NAMALWA (cell line): ENCODE results near the gene RASA3.
"Not testable (repeated sequence)": the region's sequence is repeated elsewhere in the genome, so short reads cannot be mapped to it uniquely, and the experiment has no call there.

Source experiments
- DNase-seq: peaks from one replicate; pipeline ENCODE4 v3.0.0-alpha.2; 2015; ENCODE audit warnings: low spot score

RASA3 gene

DNA sequence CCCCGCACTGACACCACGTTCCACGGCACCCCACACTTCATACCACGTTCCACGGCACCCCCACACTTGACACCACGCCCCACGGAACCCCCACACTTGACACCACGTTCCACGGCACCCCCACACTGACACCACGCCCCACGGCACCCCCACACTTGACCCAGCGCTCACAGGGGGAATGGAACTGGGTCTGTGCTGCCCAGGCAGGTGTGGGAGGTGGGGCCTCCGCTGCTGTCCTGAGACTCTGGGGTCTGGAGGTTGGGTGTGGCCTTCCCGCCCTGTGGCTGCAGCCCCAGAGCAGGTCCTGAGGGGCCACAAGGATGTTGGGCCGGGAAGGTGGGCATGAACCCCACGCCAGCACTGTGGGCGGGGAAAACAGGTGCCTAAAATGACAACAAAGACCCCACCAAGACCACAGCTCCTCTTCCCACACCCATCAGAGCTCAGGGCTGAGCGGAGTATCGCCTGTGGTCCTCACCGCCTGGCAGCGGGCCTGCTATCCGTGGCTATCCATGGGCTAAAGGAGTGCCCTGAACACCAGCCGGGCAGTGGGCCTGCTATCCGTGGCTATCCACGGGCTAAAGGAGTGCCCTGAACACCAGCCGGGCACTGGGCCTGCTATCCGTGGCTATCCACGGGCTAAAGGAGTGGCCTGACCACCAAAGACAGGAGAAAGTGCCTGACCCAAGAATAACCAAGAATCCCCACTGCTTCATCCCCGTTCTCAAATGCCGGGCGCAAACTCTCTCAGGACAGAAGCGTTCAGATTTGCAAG lies 98.7 kb downstream of the RASA3 start:
- DNase-seq: no peak

DNA sequence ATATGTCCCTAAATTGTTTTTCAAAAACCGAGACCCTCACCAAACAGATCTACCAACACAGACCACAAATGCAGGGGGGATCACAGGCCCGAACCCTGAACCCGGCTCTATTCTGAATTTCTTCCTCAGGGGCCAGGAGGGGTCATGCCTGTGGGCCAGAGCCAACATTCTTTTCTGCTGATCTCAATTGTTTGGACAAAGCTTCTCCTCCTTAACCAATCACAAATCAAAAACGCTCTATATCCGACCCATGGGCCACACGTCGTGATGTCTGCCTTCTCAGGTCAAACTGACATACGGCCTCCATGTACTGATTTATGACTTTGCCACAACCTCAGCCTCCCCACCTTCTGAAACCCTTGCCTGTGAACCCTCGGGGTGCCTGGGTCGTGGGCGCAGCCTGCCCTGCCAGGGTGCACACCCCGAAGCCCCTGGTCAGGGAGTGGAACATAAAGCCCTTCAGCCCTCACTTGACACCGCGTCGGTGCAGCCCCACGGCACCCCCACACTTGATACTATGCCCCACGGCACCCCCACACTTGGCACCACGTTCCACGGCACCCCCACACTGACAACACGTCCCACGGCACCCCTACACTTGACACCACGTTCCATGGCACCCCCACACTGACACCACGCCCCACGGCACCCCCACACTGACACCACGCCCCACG lies 100.2 kb downstream of the RASA3 start:
- DNase-seq: no peak

DNA sequence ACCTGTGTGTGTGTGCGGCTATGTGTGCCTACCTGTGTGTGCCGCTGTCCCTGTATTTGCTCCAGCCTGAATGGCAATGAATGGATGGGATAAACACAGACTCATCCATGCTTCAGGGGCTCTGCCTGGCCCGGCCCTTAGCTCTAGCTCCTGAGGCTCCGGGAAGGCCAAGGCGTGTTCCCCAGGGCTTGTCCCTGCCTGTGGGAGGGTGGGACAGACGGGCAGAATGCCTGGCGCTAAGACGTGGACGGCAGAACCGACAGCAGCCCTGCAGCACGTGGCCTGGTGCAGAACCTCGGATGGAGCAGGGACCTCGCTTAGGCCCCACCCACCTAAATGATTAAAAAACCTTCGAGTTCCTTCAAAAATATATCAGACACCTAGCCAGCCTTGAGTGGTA lies 100.8 kb downstream of the RASA3 start:
- DNase-seq: no peak

DNA sequence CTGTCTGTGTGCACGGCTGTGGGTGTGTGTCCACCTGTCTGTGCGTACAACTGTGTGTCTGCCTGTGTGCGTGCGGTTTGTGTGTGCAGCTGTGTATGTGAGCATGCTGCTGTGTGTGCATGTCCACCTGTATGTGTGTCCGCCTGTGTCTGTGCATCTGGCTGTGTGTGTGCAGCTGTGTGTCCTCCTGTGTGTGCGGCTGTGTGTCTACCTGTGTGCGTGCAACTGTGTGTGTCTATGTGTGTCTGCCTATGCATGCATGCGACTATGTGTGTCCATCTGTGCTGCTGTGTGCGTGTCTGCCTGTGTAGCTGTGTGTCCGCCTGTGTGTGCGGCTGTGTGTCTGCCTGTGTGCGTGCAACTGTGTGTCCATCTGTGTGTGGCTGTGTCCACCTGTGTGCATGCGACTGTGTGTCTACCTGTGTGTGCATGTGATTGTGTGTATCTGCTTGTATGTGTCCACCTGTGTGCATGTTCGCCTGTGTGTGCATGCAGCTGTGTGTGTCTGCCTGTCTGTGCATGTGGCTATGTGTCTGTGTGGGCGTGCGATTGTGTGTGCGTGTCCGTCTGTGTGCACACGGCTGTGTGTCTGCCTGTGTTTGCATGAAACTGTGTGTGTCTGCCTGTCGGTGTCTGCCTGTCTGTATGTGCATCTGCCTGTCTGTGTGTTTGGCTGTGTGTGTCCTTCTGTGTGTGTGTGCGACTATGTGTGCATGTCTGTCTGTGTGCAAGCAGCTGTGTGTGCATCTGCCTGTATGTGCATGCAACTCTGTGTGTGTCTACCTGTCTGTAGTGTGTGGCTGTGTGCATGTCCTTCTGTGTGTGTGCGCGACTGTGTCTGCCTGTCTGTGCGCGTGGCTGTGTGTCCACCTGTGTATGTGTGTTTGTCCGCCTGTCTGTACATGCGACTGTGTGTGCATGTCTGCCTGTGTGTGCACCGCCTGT lies 101.5 kb downstream of the RASA3 start:
- no peak for DNase-seq

DNA sequence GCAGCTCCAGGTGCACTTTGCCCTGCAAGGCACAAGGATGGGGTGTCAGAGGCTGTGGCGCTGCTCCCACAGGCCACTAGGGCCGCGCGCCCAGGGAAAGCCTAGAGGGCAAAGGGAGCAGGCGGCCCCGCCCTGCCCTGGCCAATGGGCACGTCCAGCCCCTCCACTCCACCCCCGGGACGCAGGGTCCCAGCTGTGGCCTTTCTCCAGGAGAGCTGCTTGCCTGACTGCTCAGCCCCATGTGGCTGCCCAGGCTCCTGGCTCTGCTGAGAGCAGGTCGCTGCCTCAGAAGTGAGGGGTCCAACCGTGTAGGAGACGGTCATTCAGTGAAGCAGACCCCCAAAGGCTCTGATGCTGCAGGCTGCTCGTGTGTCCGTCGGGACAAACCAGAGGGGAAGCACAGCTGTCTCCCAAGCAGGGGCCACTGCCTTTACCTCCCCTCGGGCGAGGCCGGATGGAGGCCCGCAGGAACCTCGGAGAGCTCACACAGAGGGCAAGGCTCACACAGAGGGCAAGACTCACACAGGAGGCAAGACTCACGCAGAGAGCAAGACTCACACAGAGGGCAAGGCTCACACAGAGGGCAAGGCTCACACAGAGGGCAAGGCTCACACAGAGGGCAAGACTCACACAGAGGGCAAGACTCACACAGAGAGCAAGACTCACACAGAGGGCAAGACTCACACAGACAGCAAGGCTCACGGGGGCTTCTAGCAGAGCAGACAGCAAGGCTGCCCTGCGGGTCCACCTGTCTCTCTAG lies 102.4 kb downstream of the RASA3 start:
- no peak for DNase-seq

DNA sequence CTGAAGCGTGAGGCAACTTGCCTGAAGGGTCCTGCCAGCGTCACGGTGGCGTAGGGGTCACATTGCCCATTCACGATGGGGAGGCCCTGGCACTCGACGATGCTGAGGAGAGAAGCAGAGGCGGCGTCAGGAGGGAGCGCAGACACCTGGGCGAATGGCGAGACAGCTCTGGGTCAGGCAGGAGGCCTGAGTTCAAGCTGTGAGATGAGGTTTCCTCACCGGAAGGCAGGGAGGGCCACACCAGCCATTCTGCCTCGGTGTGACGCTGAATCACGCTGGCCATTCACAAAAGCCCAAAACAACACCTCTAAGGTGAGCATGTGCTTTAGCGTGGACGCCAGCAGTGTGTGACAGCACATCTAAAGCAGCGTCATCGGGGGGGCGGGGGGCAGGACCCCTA lies 104.6 kb downstream of the RASA3 start:
- no peak for DNase-seq

DNA sequence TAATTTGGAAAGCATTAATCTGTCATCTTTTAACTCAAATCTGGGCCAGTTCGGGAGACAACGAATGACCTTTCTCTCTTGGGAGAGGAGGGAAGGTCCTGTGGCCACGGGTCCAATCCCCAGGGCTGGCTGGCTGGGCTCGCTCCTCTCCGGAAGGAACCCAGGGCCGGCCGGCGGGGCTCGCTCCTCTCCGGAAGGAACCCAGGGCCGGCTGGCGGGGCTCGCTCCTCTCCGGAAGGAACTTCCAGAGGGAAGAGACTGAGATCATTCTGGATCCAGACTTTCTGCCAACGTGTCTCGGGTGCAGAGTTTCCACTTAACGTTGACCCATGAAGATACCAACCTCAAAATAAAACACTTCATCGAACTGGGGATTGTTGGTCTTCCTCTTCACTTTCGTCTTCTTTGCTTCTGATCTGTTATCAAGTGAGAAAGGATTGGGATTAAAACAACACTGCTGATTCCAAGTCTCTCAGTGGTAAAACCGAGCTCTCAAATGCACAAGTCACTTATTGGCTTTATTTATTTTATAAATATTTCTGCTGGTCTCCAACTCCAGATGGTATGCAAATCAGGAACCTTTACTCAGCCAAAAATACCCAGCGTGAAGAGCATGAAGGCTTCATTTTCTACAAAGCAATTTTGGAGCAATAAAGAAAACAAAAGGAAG lies 105.2 kb downstream of the RASA3 start:
- peak; percentile 68 for DNase-seq

DNA sequence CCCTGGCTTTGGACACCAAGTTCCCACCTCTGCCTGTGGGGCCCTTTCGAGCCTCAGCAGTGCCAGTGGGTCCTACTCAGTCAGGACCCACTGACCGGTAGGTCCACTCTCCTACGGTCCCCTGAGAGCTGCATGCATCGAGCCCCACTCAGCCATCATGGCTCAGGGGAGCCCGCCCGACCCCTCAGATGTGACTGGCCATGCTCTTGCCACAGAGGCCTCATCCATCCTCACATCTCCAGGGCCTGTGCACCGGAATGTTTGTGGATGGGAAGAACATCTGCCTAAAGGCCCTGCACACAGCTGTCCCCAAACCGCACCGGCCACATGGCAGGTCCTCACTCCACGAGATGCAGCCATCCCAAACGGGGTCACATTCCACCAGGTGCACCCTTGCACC lies 105.9 kb downstream of the RASA3 start:
- DNase-seq: no peak

DNA sequence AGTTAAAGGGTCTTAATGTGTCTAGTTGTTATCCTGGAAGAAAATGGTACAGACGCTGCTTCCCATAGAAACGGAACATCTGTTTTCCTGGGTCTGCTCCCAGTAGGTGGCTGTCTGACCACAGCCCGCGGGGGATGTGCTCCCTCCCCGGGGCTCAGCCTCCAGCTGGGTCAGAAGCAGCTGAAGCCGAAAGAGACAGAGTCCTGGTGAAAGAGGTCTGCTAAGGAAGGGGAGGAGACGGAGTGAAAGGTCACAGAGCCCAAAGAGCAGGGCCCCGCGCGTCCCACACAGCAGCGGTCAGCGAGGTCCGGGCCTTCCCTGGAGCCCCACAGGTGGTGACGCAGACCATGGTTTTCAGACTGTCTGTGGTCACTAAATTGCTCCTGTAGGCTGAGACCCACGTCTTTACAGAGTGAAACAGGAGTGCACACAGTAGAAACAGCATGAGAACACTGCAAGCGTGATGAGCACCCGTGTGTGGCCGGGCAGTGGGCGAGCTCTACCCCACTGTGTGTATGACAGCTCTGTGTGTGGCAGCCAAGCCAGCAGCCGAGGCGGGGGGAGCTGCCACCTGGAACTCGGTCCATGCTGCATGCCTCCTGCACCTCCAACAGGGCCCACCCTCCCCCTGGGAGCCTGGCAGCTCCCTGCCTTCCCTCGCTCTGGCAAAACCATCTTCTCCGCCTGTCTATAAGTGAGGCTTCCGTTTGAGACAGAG lies 106.5 kb downstream of the RASA3 start:
- DNase-seq: peak; percentile 57

DNA sequence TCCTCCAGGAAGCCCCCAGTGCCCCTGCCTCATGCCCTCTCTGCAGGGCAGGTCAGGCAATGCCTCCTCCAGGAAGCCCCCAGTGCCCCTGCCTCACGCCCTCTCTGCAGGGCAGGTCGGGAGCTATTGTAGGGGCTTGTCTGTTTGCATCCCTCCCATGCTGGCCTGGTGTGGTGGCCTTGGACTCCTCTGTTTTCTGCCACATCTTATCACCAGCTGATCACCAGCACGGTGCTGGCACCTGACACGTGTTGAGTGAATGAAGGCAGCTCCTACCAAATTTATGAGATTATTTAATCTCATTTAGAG lies 107.1 kb downstream of the RASA3 start:
- peak; percentile 58 for DNase-seq

DNA sequence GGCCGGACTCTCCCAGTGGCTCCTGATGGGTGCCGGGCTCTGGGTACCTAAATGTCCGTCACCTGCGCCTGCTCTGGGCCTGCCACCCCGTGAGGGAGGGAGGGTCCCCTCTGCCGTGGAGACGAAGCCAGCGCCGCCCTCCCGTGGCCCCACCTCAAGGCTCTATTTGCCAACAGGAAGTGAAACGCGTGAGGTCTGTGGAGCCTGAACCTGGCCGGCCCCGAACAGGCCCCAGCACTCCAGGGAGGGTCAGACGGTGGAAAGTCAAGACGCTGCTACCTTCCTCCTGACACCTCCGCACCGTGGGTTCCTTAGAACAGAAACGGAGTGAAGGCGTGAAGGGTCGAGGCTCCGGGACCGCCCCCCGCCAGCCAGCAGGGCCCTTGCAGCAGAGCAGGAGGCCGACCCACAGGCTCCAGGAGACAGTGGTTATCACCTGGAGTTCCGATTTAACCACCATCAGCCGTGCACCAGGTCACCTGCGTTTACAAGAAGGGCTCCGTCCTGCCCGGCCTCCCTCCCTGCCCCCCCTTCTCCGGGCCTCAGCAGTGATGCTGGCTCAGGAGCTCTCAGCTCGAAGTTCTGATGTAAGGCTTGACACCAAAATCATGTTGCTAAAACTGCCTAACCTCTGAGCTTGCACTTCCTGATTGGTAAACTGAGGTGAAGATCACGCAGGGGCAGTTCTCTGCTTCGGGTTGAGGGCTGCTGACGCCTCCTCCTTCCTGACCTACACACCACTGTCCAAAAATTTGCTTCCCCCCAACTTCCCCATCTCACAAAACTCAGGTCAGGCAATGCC lies 107.6 kb downstream of the RASA3 start:
- DNase-seq: peak; percentile 74

DNA sequence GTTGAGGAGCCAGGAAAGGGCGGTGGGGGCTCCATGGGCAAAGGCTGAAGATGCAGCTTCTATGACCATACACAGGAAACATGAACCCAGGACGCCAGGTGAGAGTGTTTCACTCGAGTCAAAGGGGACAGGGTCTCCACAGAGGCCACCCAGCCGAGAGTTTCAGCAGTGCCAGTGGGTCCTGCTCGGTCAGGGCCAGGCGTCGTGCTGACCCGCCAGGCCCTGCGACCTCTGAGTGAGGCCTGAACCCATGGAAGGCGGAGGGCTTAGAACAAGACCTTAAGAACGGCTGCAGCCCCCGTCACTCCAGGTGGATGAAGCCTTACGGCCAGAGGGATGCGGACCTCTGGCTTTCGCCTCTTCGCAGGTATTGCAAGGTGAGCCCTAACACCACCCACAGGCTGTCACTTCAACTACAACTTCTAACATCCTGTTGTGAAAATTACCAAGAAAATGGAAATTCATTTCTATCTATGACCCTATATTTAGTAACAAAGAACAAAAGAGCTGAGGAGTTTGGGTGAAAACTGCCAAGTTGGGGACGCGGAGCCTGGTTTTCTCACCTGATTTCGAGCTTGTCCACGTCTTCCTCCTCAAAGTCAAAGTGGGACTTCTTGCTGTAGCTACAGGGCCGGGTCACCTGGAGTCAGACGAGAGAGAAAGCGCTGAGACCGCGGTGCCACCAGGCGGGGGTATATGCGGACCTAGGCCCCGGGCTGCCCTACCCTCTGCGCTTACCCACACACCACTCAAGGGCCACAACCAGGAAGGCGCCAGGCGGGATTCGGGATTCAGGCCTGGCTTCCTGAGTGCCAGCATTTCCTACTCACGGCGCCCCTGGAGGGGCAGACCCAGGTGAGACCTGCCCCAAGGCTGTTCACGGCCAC lies 108.5 kb downstream of the RASA3 start:
- no peak for DNase-seq

DNA sequence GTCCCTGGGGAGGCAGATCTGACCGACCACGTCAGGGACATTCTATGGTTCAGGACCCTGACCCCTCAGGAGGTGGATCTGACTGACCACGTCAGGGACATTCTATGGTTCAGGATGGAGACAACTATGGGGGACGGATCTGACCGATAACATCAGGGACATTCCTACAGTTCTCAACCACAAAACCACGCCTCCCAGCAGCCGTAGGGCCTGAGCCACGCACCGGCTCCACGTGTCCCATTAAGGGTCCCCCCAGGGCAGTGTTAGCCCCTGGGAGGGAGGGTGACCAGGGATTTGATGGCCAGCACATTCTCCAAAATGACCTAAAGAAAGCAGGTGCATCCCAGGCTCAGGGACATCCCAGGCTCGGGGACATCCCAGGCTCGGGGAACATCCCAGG lies 109.5 kb downstream of the RASA3 start:
- DNase-seq: no peak

DNA sequence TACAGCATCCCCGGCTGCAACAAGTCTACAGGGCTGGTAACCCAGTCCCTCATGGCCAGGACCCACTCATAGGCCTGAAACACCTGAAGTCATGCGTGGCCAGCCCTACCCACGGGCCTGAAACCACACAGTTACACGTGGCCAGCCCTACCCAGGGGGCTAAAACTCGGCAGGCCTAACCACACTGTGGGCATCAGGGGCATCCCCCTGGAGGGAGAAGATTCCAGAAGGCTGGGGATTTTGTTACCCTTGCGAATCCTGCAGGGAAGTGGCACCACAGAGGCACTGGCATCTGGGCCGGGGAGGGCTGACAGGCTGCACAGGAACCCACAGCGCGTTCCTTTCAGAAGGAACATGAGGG lies 110.1 kb downstream of the RASA3 start:
- no peak for DNase-seq

DNA sequence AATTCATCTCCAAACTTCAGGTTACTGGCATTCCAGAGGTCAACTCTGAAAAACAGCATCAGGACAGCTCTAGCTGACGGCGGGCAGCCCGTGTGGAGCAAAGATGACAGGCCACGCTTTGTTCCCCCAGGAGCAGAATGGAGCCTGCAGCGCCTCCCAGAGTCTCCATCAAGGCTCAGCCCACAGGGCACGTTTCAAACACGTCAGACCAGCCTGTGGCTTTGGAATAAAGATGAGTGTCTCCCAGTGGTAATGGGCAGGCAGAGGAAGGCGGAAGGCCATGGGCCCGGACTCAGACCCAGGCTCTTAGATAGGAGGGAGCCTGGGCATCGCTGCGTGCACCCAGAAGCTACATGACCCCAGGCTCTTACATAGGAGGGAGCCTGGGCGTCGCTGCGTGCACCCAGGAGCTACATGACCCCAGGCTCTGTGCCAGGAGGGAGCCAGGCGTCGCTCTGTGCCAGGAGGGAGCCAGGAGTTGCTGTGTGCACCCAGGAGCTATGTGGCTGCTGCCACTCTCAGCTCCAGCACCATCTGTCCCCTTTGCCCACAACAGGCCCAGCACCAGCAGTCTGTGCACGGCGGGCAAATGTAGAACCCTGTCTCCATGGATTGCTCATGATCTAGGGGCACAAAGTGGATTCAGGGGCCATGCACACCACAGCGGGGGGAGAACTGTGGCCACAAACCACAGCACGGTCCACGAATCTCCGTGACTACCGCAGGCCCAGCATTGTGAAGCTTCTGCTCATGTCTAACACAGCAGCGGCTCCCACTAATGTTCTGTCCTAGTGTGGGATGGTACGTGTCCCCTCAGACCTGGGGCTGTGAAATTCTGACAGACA lies 110.7 kb downstream of the RASA3 start:
- DNase-seq: no peak

DNA sequence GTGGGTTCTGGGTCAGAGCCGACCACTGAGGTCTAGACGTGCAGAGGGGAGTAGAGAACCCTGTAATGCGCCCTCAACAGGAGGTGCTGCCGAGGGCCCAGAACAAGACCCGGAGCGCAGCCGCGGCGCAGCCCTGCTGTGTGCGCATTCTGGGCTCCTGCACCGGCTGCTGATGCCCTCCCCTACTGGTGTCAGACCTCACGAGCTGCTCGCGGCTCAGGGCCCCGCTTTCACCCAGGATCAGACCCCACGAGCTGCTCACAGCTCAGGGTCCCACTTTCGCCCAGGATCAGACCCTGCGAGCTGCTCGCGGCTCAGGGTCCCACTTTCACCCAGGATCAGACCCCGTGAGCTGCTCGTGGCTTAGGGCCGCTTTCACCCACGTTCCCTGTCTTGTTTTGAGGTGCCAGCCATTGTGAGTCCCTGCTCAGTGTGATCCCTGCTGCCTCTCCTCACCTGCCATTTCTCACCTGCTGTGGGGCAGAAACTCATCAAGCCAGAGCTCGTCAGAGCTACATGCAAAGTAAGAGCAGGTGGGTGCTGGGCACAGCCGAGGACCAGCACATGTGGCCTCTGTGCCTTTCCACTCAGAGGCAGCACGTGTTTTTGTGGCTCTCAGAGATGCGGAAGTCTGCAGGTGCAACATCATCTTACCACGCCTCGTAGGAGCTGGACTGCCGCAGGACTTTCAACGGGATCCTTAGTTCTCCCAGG lies 111.5 kb downstream of the RASA3 start:
- DNase-seq: peak; percentile 72

DNA sequence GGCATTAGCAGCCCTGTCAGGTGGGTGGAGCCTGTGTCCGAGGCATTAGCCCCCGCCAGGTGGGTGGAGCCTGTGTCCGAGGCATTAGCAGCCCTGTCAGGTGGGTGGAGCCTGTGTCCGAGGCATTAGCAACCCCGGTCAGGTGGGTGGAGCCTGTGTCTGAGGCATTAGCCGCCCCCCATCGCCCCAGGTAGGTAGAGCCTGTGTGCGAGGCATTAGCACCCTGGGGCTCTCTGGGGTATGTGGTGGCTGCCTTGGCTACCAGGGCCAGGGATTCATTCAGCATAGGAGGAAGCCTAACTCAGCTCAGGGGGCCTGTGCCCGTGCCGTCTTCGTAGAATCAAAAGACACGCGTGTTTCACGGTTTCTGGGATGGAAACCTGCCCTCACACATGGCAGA lies 112.3 kb downstream of the RASA3 start:
- DNase-seq: not testable (repeated sequence)
